Small intestine (tissue), 7 donors: ENCODE data around the gene CYREN. TPM values are rescaled to one million over a fixed set of nuclear protein-coding genes. Genes with fewer than 3 reads are reported as not detected.

Source experiments
- DNase-seq, 2 donors: peaks; one replicate each; pipeline versions ENCODE4 v3.0.0 to v3.0.0-alpha.2; 2013
- FAIRE-seq: peaks from 2 replicates; lab custom pipeline; 2012; peaks lifted over from hg19 to GRCh38; lab: Jason Lieb, UNC
- H3K27ac ChIP-seq, 3 donors: one replicate each; pipeline ENCODE4 v1.5.1; 2013; ENCODE audit warnings: low read length in 2 of 3, mild to moderate bottlenecking in 2 of 3, control low read depth in 1 of 3, inconsistent platforms in 1 of 3, low read depth in 1 of 3, moderate library complexity in 1 of 3
- H3K27me3 ChIP-seq, 3 donors: one replicate each; pipeline ENCODE4 v1.6.1; 2013; ENCODE audit warnings: low read length in 3 of 3, inconsistent platforms in 1 of 3; ENCODE audit not compliant: control insufficient read depth in 3 of 3, insufficient read depth in 3 of 3
- H3K36me3 ChIP-seq, 3 donors: one replicate each; pipeline ENCODE4 v1.6.1; 2013; ENCODE audit warnings: low read length in 3 of 3, inconsistent platforms in 1 of 3, low read depth in 1 of 3, mild to moderate bottlenecking in 1 of 3, moderate library complexity in 1 of 3; ENCODE audit not compliant: control insufficient read depth in 3 of 3, insufficient read depth in 2 of 3
- H3K4me1 ChIP-seq, 3 donors: one replicate each; pipeline ENCODE4 v1.6.1; 2013; ENCODE audit warnings: low read length in 2 of 3, inconsistent platforms in 1 of 3, low read depth in 1 of 3, mild to moderate bottlenecking in 1 of 3, moderate library complexity in 1 of 3; ENCODE audit not compliant: control insufficient read depth in 3 of 3, insufficient read depth in 2 of 3
- H3K4me3 ChIP-seq, 3 donors: one replicate each; pipeline ENCODE4 v1.5.1; 2013; ENCODE audit warnings: low read length in 3 of 3, control low read depth in 1 of 3, inconsistent platforms in 1 of 3, low read depth in 1 of 3, mild to moderate bottlenecking in 1 of 3, moderate library complexity in 1 of 3
- H3K9me3 ChIP-seq, 2 donors: one replicate each; pipeline ENCODE4 v1.6.1; 2013; ENCODE audit warnings: low read depth in 1 of 2, low read length in 1 of 2; ENCODE audit not compliant: control insufficient read depth in 2 of 2, insufficient read depth in 1 of 2
- WGBS, 3 donors: extraction: QIAGEN DNeasy Blood & Tissue Kit; methylation state at CpG; one replicate each; pipeline ENCODE4 v1.1.7; 2013; 5-methylcytosine and 5-hydroxymethylcytosine counted together
- polyA plus RNA-seq, 4 donors: library from polyadenylated mRNA; stranded (reverse) in 3 of 4; unstranded in 1 of 4; fragments of 200-250 nt in 3 of 4; fragments of 120-200 nt in 1 of 4; gene quantifications; one replicate each; pipeline versions ENCODE4 v1.2.1 to v1.2.3, GENCODE V29; 2013
- donor health status: healthy with polysubstance abuse.
- donor health status: control.
- donor health status: control.
- donor health status: Bipolar disorder and iron deficiency.
- donor health status: healthy.

CYREN gene
- polyA plus RNA-seq, 4 donors = 26.6 to 33.8 (median 28.9) TPM

- Histone ChIP-seq H3K9me3 (no peaks in the 10 kb centered on the region), H3K36me3 (peaks cover 6 to 38% (median 8%) of the 10 kb centered on the region in 3 donors), H3K27ac (peak overlapping the region; percentile 97 to 99 (median 98)), H3K4me3 (peak overlapping the region; percentile 86 to 92 (median 88)), H3K27me3 (no peaks in the 10 kb centered on the region), H3K4me1 (peaks cover 1 to 15% (median 7%) of the 10 kb centered on the region in 3 donors)
- WGBS, 3 donors = 1 to 2% (median 1%) methylated on average over 15 to 17 of the region's 17 CpGs
- no peak for FAIRE-seq
- DNase-seq = no peak
Measured at GRCh38 chr7:135169964-135170273, 588 bp downstream of the CYREN start.

GRCh38 chr7:135169141-135169963 lies 1.2 kb downstream of the CYREN start:
- WGBS, 3 donors = 45 to 52% (median 45%) methylated on average over 11 of the region's 11 CpGs
- Histone ChIP-seq H3K27ac (peak overlapping the region; percentile 97 to 99 (median 98)), H3K9me3 (no peaks in the 10 kb centered on the region), H3K4me3 (peak overlapping the region; percentile 86 to 92 (median 88)), H3K27me3 (no peaks in the 10 kb centered on the region), H3K4me1 (peaks cover 1 to 15% (median 7%) of the 10 kb centered on the region in 3 donors), H3K36me3 (peaks cover 6 to 43% (median 10%) of the 10 kb centered on the region in 3 donors)
- FAIRE-seq (no peak), DNase-seq (peak in 1 of 2 donors; percentile 37)

- no peak overlapping the region for H3K4me3 ChIP-seq
- 80 to 90% (median 83%) methylated on average over 13 of the region's 13 CpGs for WGBS, 3 donors
- H3K36me3 ChIP-seq = peaks cover 6 to 46% (median 10%) of the 10 kb centered on the region in 3 donors
- H3K4me1 ChIP-seq = peaks cover 1 to 15% (median 7%) of the 10 kb centered on the region in 3 donors
- H3K27me3 ChIP-seq = no peaks in the 10 kb centered on the region
- DNase-seq = no peak
- H3K9me3 ChIP-seq = no peaks in the 10 kb centered on the region
- H3K27ac ChIP-seq = peak overlapping the region in 2 of 3 donors; percentile 97 to 99
- no peak for FAIRE-seq
Measured at GRCh38 chr7:135168489-135169140, 1.9 kb downstream of the CYREN start.

GRCh38 chr7:135168001-135168400 lies 2.5 kb downstream of the CYREN start:
- no peak for FAIRE-seq
- peak overlapping the region in 2 of 3 donors; percentile 41 to 55 for H3K27ac ChIP-seq
- peaks cover 1 to 15% (median 7%) of the 10 kb centered on the region in 3 donors for H3K4me1 ChIP-seq
- no peaks in the 10 kb centered on the region for H3K27me3 ChIP-seq
- peaks cover 6 to 46% (median 10%) of the 10 kb centered on the region in 3 donors for H3K36me3 ChIP-seq
- H3K4me3 ChIP-seq = no peak overlapping the region
- no peaks in the 10 kb centered on the region for H3K9me3 ChIP-seq
- peak in 1 of 2 donors; percentile 19 for DNase-seq
- 57 to 71% (median 64%) methylated on average over 7 to 9 of the region's 9 CpGs for WGBS, 3 donors

- 81 to 86% (median 83%) methylated on average over 12 of the region's 12 CpGs for WGBS, 3 donors
- peak overlapping the region in 1 of 3 donors; percentile 41 for H3K27ac ChIP-seq
- no peaks in the 10 kb centered on the region for H3K27me3 ChIP-seq
- no peak for DNase-seq
- FAIRE-seq = no peak
- peaks cover 6 to 46% (median 10%) of the 10 kb centered on the region in 3 donors for H3K36me3 ChIP-seq
- peaks cover 1 to 15% (median 7%) of the 10 kb centered on the region in 3 donors for H3K4me1 ChIP-seq
- peaks cover 0 to 3% of the 10 kb centered on the region in 2 donors for H3K9me3 ChIP-seq
- H3K4me3 ChIP-seq = no peak overlapping the region
Measured at GRCh38 chr7:135167365-135167917, 3.1 kb downstream of the CYREN start.

- FAIRE-seq (no peak), DNase-seq (no peak)
- peak overlapping the region in 1 of 3 donors; percentile 57 for H3K27ac ChIP-seq
- H3K9me3 ChIP-seq = peaks cover 0 to 8% of the 10 kb centered on the region in 2 donors
- H3K27me3 ChIP-seq = no peaks in the 10 kb centered on the region
- WGBS, 3 donors = 78 to 91% (median 90%) methylated on average over 17 to 18 of the region's 18 CpGs
- peaks cover 6 to 53% (median 10%) of the 10 kb centered on the region in 3 donors for H3K36me3 ChIP-seq
- no peak overlapping the region for H3K4me3 ChIP-seq
- H3K4me1 ChIP-seq = peaks cover 1 to 15% (median 7%) of the 10 kb centered on the region in 3 donors
Measured at GRCh38 chr7:135166338-135166990, 4.0 kb downstream of the CYREN start.

- H3K4me1 ChIP-seq = peaks cover 3 to 16% (median 8%) of the 10 kb centered on the region in 3 donors
- H3K4me3 ChIP-seq = no peak overlapping the region
- H3K27me3 ChIP-seq = no peaks in the 10 kb centered on the region
- no peak for DNase-seq
- peaks cover 0 to 8% of the 10 kb centered on the region in 2 donors for H3K9me3 ChIP-seq
- H3K27ac ChIP-seq = peak overlapping the region in 1 of 3 donors; percentile 57
- FAIRE-seq = no peak
- peaks cover 6 to 53% (median 10%) of the 10 kb centered on the region in 3 donors for H3K36me3 ChIP-seq
- 81 to 85% (median 82%) methylated on average over 4 of the region's 4 CpGs for WGBS, 3 donors
Measured at GRCh38 chr7:135165862-135166261, 4.6 kb downstream of the CYREN start.
